K562 (cell line): Measurements from ENCODE around the gene ZNF428. TPM values are rescaled to one million over a fixed set of nuclear protein-coding genes. Genes with fewer than 3 reads are reported as not detected.

ENCODE experiments used
- CHD2 ChIP-seq: IDR thresholded peaks from 2 replicates; pipeline ENCODE4 v1.6.1; 2011; ENCODE audit warnings: low read depth, low read length
- DIDO1 ChIP-seq: fragments of 450-650 bp; IDR thresholded peaks from 2 replicates; pipeline ENCODE4 v1.6.1; 2016; ENCODE audit warnings: low read depth, missing biosample characterization, missing genetic modification characterization
- GTF2E2 ChIP-seq: fragments of 200-800 bp; sonication (Bioruptor generic); IDR thresholded peaks from 2 replicates; pipeline ENCODE4 v1.6.1; 2016; ENCODE audit warnings: missing genetic modification characterization, missing compliant biosample characterization
- JUN ChIP-seq, 2 experiments: sonication (generic) in 1 of 2; formaldehyde crosslinking in 1 of 2; IDR thresholded peaks; 2 replicates each; pipeline versions ENCODE4 v1.6.1 to v1.8.0; 2012 to 2022; ENCODE audit warnings: borderline replicate concordance in 2 of 2, mild to moderate bottlenecking in 2 of 2, improper control_type of control experiment in 1 of 2, low read depth in 1 of 2, low read length in 1 of 2, missing genetic modification reagents in 1 of 2
- LARP7 ChIP-seq: fragments of 450-650 bp; IDR thresholded peaks from 2 replicates; pipeline ENCODE4 v1.6.1; 2016
- MXI1 ChIP-seq: IDR thresholded peaks from 2 replicates; pipeline ENCODE4 v1.6.1; 2011; ENCODE audit warnings: low read depth, mild to moderate bottlenecking, improper control_type of control experiment, low read length
- MYC ChIP-seq, 2 experiments: fragments of 250-450 bp in 1 of 2; sonication (Bioruptor Pico) in 1 of 2; IDR thresholded peaks; 2 replicates each; pipeline versions ENCODE4 v1.5.1 to v1.6.1; 2012 to 2021; ENCODE audit warnings: low read depth in 2 of 2, borderline replicate concordance in 1 of 2, improper control_type of control experiment in 1 of 2, low read length in 1 of 2, mild to moderate bottlenecking in 1 of 2, moderate library complexity in 1 of 2
- NFE2 ChIP-seq: IDR thresholded peaks from 2 replicates; pipeline ENCODE4 v1.6.1; 2014; ENCODE audit warnings: antibody characterized with exemption, low read depth
- POLR2B ChIP-seq: fragments of 450-650 bp; IDR thresholded peaks from 2 replicates; pipeline ENCODE4 v1.6.1; 2018; ENCODE audit warnings: low read depth; ENCODE audit not compliant: partially characterized antibody
- RCOR1 ChIP-seq, 2 experiments: IDR thresholded peaks; 2 replicates each; pipeline ENCODE4 v1.6.1; 2012; ENCODE audit warnings: low read depth in 2 of 2, low read length in 2 of 2, borderline replicate concordance in 1 of 2, improper control_type of control experiment in 1 of 2
- SLC30A9 ChIP-seq: fragments of 250-450 bp; sonication (Bioruptor Pico); IDR thresholded peaks from 2 replicates; pipeline ENCODE4 v1.8.0; 2022; ENCODE audit warnings: mild to moderate bottlenecking, moderate library complexity
- TFAM ChIP-seq: fragments of 250-450 bp; sonication (Bioruptor Pico); conservative IDR thresholded peaks from 2 replicates; pipeline ENCODE4 v1.5.0; 2021; ENCODE audit warnings: mild to moderate bottlenecking, moderate library complexity
- ZEB2 ChIP-seq: fragments of 450-650 bp; IDR thresholded peaks from 2 replicates; pipeline ENCODE4 v1.6.1; 2016
- ZNF253 ChIP-seq: fragments of 250-450 bp; sonication (Bioruptor Pico); conservative IDR thresholded peaks from 2 replicates; pipeline ENCODE4 v1.6.1; 2021; ENCODE audit warnings: mild to moderate bottlenecking
- ZNF347 ChIP-seq: fragments of 450-650 bp; formaldehyde crosslinking; IDR thresholded peaks from 2 replicates; pipeline ENCODE4 v1.4.0; 2020; ENCODE audit warnings: low read depth, mild to moderate bottlenecking, moderate library complexity
- polyA plus RNA-seq, 8 experiments: library from polyadenylated mRNA; depleted of rRNA in 4 of 8; stranded (reverse) in 5 of 8; unstranded in 3 of 8; fragments of >200 nt; fragmentation: Nextera tagmentation in 2 of 8; fragmentation: Illumina TruSeq in 1 of 8; extraction: Ambion mirVana in 2 of 8; extraction: Trizol in 1 of 8; gene quantifications; 2 replicates each; pipeline versions ENCODE4 v1.2.1 to v1.2.3, GENCODE V29; 2011 to 2014; ENCODE audit warnings: inconsistent platforms in 1 of 8, missing spikeins in 1 of 8
- total RNA-seq, 7 experiments: library from RNA; depleted of rRNA in 6 of 7; stranded (reverse); fragments of >200 nt in 6 of 7; fragmentation: Illumina TruSeq in 2 of 7; extraction: Trizol in 2 of 7; gene quantifications; 2 replicates each; pipeline versions ENCODE4 v1.2.1 to v1.2.3, GENCODE V29; 2011 to 2021; ENCODE audit warnings: low replicate concordance in 1 of 7
- TF ChIP-seq, protein P1 (sequence below): sonication (generic); formaldehyde crosslinking; IDR thresholded peaks from 2 replicates; pipeline ENCODE4 v1.8.0; 2022; ENCODE audit warnings: mild to moderate bottlenecking, low read depth, missing genetic modification reagents
- TF ChIP-seq, protein P2 (sequence below): fragments of 450-650 bp; IDR thresholded peaks from 2 replicates; pipeline ENCODE4 v1.6.1; 2016; ENCODE audit warnings: antibody characterized with exemption
- TF ChIP-seq, protein P3 (sequence below): fragments of 450-650 bp; IDR thresholded peaks from 2 replicates; pipeline ENCODE4 v1.6.1; 2016; ENCODE audit warnings: borderline replicate concordance
- TF ChIP-seq, protein P4 (sequence below): fragments of 450-650 bp; IDR thresholded peaks from 2 replicates; pipeline ENCODE4 v1.6.1; 2018; ENCODE audit warnings: mild to moderate bottlenecking, low read depth; ENCODE audit not compliant: partially characterized antibody

ZNF428 gene
- total and polyA plus RNA-seq, 9 of the 15 experiments (the other 6 are each of a cell fraction or from before 2014, with no cell fraction given), result 0.15 to 85.7 (median 15.9) TPM

DNA sequence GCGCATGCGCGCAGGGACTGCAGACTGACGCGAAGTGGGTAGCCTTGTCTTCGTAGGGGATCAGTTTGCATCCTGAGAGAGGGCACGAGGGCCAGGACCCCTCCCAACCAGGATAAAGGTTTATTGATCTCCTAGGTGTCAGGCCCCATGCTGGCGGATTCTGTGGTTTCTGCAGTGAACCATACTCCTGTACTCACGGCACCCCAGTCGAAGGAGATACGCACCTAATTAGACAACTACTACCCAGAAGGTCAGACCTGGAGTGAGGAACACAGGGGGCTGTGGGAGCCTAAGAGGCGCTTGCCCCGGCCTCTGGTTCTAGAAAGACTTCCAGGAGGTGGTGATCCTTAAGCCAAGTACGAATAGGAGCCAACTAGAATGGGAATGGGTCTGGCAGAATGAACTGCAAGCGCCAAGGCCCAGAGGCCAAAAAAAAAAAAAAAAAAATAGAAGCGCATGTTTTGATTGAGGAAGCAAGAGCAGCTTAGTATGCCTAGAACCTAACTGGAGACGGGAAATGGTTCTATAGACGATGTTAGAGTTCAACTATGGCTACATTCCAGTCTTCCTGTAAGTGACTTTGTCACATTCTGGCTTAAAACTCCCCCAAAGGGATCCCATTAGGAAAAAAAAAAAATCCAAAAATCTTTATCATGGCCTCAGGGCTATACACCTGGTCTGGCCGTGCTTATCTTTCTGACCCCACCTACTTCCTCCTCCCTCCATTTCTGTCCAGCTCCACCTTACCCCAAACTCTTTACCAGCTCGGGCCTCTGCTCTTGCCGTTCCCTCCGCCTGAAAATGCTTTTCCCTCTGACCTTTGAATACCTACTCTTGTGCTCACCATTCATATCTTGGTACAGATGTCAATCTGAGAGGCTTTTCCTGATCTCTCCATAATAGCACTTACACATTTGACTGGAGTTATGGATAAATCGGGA, 902 bp upstream of the ZNF428 start (continued):
- TF ChIP-seq MXI1 (no peak), ZNF253 (CRISPR knock-in tag) (no peak), MYC (IDR thresholded peaks at IDR 0.05; ENCODE audit: low read depth, low read length) (no peak), MYC (CRISPR knock-in tag; IDR thresholded peaks at IDR 0.05; ENCODE audit: borderline replicate concordance, low read depth) (no peak), JUN (IDR thresholded peaks at IDR 0.05; ENCODE audit: borderline replicate concordance, low read depth, low read length) (no peak), JUN (CRISPR knock-in tag; IDR thresholded peaks at IDR 0.05; ENCODE audit: borderline replicate concordance) (no peak), DIDO1 (tag) (no peak), SLC30A9 (CRISPR knock-in tag) (no peak), ZEB2 (peak; percentile 76; the same call in 1 of the 2 replicates), LARP7 (no peak), TFAM (CRISPR knock-in tag) (no peak), CHD2 (no peak), RCOR1 (IDR thresholded peaks at IDR 0.05; ENCODE audit: borderline replicate concordance in 1 of 2, low read depth in 2 of 2, low read length in 2 of 2) (peak in 1 of 2 experiments; percentile 35; a peak in 1 of 4 replicates), ZNF347 (CRISPR knock-in tag) (no peak), GTF2E2 (tag) (no peak), NFE2 (no peak), POLR2B (no peak)
- TF ChIP-seq, protein P1, sequence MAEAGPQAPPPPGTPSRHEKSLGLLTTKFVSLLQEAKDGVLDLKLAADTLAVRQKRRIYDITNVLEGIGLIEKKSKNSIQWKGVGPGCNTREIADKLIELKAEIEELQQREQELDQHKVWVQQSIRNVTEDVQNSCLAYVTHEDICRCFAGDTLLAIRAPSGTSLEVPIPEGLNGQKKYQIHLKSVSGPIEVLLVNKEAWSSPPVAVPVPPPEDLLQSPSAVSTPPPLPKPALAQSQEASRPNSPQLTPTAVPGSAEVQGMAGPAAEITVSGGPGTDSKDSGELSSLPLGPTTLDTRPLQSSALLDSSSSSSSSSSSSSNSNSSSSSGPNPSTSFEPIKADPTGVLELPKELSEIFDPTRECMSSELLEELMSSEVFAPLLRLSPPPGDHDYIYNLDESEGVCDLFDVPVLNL, result 0 out of 2 replicates have a peak, but pooled peaks have one; percentile 7
- TF ChIP-seq, protein P2, sequence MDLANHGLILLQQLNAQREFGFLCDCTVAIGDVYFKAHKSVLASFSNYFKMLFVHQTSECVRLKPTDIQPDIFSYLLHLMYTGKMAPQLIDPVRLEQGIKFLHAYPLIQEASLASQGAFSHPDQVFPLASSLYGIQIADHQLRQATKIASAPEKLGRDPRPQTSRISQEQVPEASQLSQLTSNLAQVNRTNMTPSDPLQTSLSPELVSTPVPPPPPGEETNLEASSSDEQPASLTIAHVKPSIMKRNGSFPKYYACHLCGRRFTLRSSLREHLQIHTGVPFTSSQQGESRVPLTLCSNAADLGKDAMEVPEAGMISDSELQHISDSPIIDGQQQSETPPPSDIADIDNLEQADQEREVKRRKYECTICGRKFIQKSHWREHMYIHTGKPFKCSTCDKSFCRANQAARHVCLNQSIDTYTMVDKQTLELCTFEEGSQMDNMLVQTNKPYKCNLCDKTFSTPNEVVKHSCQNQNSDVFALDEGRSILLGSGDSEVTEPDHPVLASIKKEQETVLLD, result peak; percentile 85; the same call in 1 of the 2 replicates
- TF ChIP-seq, protein P3, sequence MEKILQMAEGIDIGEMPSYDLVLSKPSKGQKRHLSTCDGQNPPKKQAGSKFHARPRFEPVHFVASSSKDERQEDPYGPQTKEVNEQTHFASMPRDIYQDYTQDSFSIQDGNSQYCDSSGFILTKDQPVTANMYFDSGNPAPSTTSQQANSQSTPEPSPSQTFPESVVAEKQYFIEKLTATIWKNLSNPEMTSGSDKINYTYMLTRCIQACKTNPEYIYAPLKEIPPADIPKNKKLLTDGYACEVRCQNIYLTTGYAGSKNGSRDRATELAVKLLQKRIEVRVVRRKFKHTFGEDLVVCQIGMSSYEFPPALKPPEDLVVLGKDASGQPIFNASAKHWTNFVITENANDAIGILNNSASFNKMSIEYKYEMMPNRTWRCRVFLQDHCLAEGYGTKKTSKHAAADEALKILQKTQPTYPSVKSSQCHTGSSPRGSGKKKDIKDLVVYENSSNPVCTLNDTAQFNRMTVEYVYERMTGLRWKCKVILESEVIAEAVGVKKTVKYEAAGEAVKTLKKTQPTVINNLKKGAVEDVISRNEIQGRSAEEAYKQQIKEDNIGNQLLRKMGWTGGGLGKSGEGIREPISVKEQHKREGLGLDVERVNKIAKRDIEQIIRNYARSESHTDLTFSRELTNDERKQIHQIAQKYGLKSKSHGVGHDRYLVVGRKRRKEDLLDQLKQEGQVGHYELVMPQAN, result peak; percentile 44; the same call in 1 of the 2 replicates
- TF ChIP-seq, protein P4, sequence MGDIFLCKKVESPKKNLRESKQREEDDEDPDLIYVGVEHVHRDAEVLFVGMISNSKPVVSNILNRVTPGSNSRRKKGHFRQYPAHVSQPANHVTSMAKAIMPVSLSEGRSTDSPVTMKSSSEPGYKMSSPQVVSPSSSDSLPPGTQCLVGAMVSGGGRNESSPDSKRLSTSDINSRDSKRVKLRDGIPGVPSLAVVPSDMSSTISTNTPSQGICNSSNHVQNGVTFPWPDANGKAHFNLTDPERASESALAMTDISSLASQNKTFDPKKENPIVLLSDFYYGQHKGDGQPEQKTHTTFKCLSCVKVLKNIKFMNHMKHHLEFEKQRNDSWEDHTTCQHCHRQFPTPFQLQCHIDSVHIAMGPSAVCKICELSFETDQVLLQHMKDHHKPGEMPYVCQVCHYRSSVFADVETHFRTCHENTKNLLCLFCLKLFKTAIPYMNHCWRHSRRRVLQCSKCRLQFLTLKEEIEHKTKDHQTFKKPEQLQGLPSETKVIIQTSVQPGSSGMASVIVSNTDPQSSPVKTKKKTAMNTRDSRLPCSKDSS, result no peak
